ENCODE results near the gene PXK. TPM values are rescaled to one million over a fixed set of nuclear protein-coding genes. Genes with fewer than 3 reads are reported as not detected.
A peak's percentile ranks its signal among the peaks of the same experiment; 100 is the strongest.

Gene PXK
- total RNA-seq, 1 donor from 2014 or later, result 16.1 TPM

GRCh38 chr3:58463942-58464271, 131.2 kb downstream of the PXK start:
- no peak for DNase-seq (ENCODE audit: low read depth in 2 of 2)

GRCh38 chr3:58464866-58465265, 132.2 kb downstream of the PXK start:
- peak in 1 of 2 donors; percentile 8 for DNase-seq (ENCODE audit: low read depth in 2 of 2)

GRCh38 chr3:58466899-58467563, 134.3 kb downstream of the PXK start:
- no peak for DNase-seq (ENCODE audit: low read depth in 2 of 2)

GRCh38 chr3:58469096-58469495, 136.4 kb downstream of the PXK start:
- DNase-seq (ENCODE audit: low read depth in 2 of 2), result no peak

GRCh38 chr3:58470363-58471024, 137.8 kb downstream of the PXK start:
- no peak for DNase-seq (ENCODE audit: low read depth in 2 of 2)

GRCh38 chr3:58471025-58471887, 138.6 kb downstream of the PXK start:
- peak; percentile 42 to 64 for DNase-seq (ENCODE audit: low read depth in 2 of 2)

- DNase-seq (ENCODE audit: low read depth in 2 of 2), result no peak
Observed at GRCh38 chr3:58473275-58473674, 140.6 kb downstream of the PXK start.

- DNase-seq (ENCODE audit: low read depth in 2 of 2), result no peak
Observed at GRCh38 chr3:58474348-58474911, 141.7 kb downstream of the PXK start.

GRCh38 chr3:58474967-58475578, 142.4 kb downstream of the PXK start:
- DNase-seq (ENCODE audit: low read depth in 2 of 2), result no peak

Other genes starting within 250 kb of the PXK start
- 3.1 and 5.0 TPM in 2 replicates for gene DNASE1L3, start 121.9 kb upstream of the PXK start, total RNA-seq
- 11.6 and 35.1 TPM in 2 replicates for gene ABHD6, start 95.1 kb upstream of the PXK start, total RNA-seq
- gene RPP14, start 26.6 kb upstream of the PXK start, total RNA-seq, result 11.8 and 12.3 TPM in 2 replicates
- gene HTD2, start 26.4 kb upstream of the PXK start, total RNA-seq, result 4.4 and 5.6 TPM in 2 replicates
- 56.4 and 59.3 TPM in 2 replicates for gene PDHB, start 100.9 kb downstream of the PXK start, total RNA-seq
- gene KCTD6, start 159.2 kb downstream of the PXK start, total RNA-seq, result 3.5 and 6.7 TPM in 2 replicates
- 0.44 and 0.60 TPM in 2 replicates for gene ACOX2, start 204.3 kb downstream of the PXK start, total RNA-seq
- 0.20 and 2.2 TPM in 2 replicates for gene FAM107A, start 244.5 kb downstream of the PXK start, total RNA-seq

All from lung microvascular endothelial cell (primary cell).